ENCODE results near the gene FOSL1. TPM values are rescaled to one million over a fixed set of nuclear protein-coding genes. Genes with fewer than 3 reads are reported as not detected.

Gene FOSL1
- total and polyA plus RNA-seq, 2 donors (not counting 1 experiment from before 2014, with no cell fraction given), result 3.5 to 8.8 TPM

- Histone ChIP-seq H3K4me3 (replicated peaks in 1 of 4; ENCODE audit: control extremely low read depth in 1 of 4, insufficient read depth in 1 of 4, low read depth in 3 of 4, low read length in 4 of 4) (no peak overlapping the region), H3K36me3 (ENCODE audit: control insufficient read depth, insufficient read depth, low read length) (no peaks in the 10 kb centered on the region), H4K20me1 (ENCODE audit: control insufficient read depth, extremely low read depth, insufficient read depth, low read length) (no peaks in the 10 kb centered on the region), H2AFZ (ENCODE audit: low read length) (no peak overlapping the region), H3K27ac (ENCODE audit: insufficient read depth, low read length) (no peak overlapping the region), H3K4me2 (ENCODE audit: extremely low read depth, insufficient read depth, low read length) (no peak overlapping the region), H3K27me3 (ENCODE audit: control insufficient read depth, insufficient read depth, low read length) (no peaks in the 10 kb centered on the region), H3K9ac (ENCODE audit: insufficient read depth, low read length) (no peak overlapping the region), H3K4me1 (ENCODE audit: control insufficient read depth, extremely low read depth, insufficient read depth, low read length) (no peaks in the 10 kb centered on the region), H3K9me3 (ENCODE audit: control insufficient read depth, insufficient read depth, low read depth, low read length) (no peaks in the 10 kb centered on the region), H3K79me2 (ENCODE audit: control insufficient read depth, insufficient read depth, low read length) (no peaks in the 10 kb centered on the region)
- DNase-seq (ENCODE audit: low read depth in 2 of 2), result peak in 1 of 2 donors; percentile 24
- TF ChIP-seq EZH2 (IDR thresholded peaks at IDR 0.05; ENCODE audit: low read length, missing control alignments), result no peak
- no peak for TF ChIP-seq CTCF (conservative IDR thresholded peaks at IDR 0.05 in 1 of 2, IDR thresholded peaks at IDR 0.05 in 1 of 2; ENCODE audit: low read depth in 1 of 2, low read length in 2 of 2)
Measured at GRCh38 chr11:65932558-65932919, 32.4 kb upstream of the FOSL1 start.

GRCh38 chr11:65931773-65932557, 31.8 kb upstream of the FOSL1 start:
- Histone ChIP-seq H3K27ac (ENCODE audit: insufficient read depth, low read length) (no peak overlapping the region), H3K4me3 (replicated peaks in 1 of 4; ENCODE audit: control extremely low read depth in 1 of 4, insufficient read depth in 1 of 4, low read depth in 3 of 4, low read length in 4 of 4) (no peak overlapping the region), H3K9ac (ENCODE audit: insufficient read depth, low read length) (no peak overlapping the region), H3K79me2 (ENCODE audit: control insufficient read depth, insufficient read depth, low read length) (no peaks in the 10 kb centered on the region), H3K36me3 (ENCODE audit: control insufficient read depth, insufficient read depth, low read length) (no peaks in the 10 kb centered on the region), H3K9me3 (ENCODE audit: control insufficient read depth, insufficient read depth, low read depth, low read length) (no peaks in the 10 kb centered on the region), H3K4me2 (ENCODE audit: extremely low read depth, insufficient read depth, low read length) (no peak overlapping the region), H3K4me1 (ENCODE audit: control insufficient read depth, extremely low read depth, insufficient read depth, low read length) (no peaks in the 10 kb centered on the region), H4K20me1 (ENCODE audit: control insufficient read depth, extremely low read depth, insufficient read depth, low read length) (no peaks in the 10 kb centered on the region), H3K27me3 (ENCODE audit: control insufficient read depth, insufficient read depth, low read length) (no peaks in the 10 kb centered on the region), H2AFZ (ENCODE audit: low read length) (no peak overlapping the region)
- TF ChIP-seq CTCF (conservative IDR thresholded peaks at IDR 0.05 in 1 of 2, IDR thresholded peaks at IDR 0.05 in 1 of 2; ENCODE audit: low read depth in 1 of 2, low read length in 2 of 2), result peak in 1 of 2 donors; percentile 5
- TF ChIP-seq EZH2 (IDR thresholded peaks at IDR 0.05; ENCODE audit: low read length, missing control alignments), result no peak
- no peak for DNase-seq (ENCODE audit: low read depth in 2 of 2)

GRCh38 chr11:65928667-65929066, 28.5 kb upstream of the FOSL1 start:
- Histone ChIP-seq H2AFZ (ENCODE audit: low read length) (no peak overlapping the region), H3K79me2 (ENCODE audit: control insufficient read depth, insufficient read depth, low read length) (no peaks in the 10 kb centered on the region), H3K36me3 (ENCODE audit: control insufficient read depth, insufficient read depth, low read length) (peaks cover 4% of the 10 kb centered on the region), H3K4me1 (ENCODE audit: control insufficient read depth, extremely low read depth, insufficient read depth, low read length) (no peaks in the 10 kb centered on the region), H3K4me3 (replicated peaks in 1 of 4; ENCODE audit: control extremely low read depth in 1 of 4, insufficient read depth in 1 of 4, low read depth in 3 of 4, low read length in 4 of 4) (no peak overlapping the region), H3K9ac (ENCODE audit: insufficient read depth, low read length) (no peak overlapping the region), H4K20me1 (ENCODE audit: control insufficient read depth, extremely low read depth, insufficient read depth, low read length) (no peaks in the 10 kb centered on the region), H3K27me3 (ENCODE audit: control insufficient read depth, insufficient read depth, low read length) (no peaks in the 10 kb centered on the region), H3K9me3 (ENCODE audit: control insufficient read depth, insufficient read depth, low read depth, low read length) (no peaks in the 10 kb centered on the region), H3K27ac (ENCODE audit: insufficient read depth, low read length) (no peak overlapping the region), H3K4me2 (ENCODE audit: extremely low read depth, insufficient read depth, low read length) (no peak overlapping the region)
- TF ChIP-seq CTCF (conservative IDR thresholded peaks at IDR 0.05 in 1 of 2, IDR thresholded peaks at IDR 0.05 in 1 of 2; ENCODE audit: low read depth in 1 of 2, low read length in 2 of 2), result no peak
- no peak for TF ChIP-seq EZH2 (IDR thresholded peaks at IDR 0.05; ENCODE audit: low read length, missing control alignments)
- no peak for DNase-seq (ENCODE audit: low read depth in 2 of 2)
